22Rv1 (cell line): Measurements from ENCODE around the gene DPP7.
"Not testable (repeated sequence)": the region's sequence is repeated elsewhere in the genome, so short reads cannot be mapped to it uniquely, and the experiment has no call there.

Experiments
- H3K27ac ChIP-seq: fragments of 450-650 bp; 2 replicates; pipeline ENCODE4 v1.5.1; 2017
- CTCF ChIP-seq: fragments of 450-650 bp; IDR thresholded peaks from 2 replicates; pipeline ENCODE4 v1.5.1; 2017; ENCODE audit warnings: mild to moderate bottlenecking
- ZFX ChIP-seq: fragments of 450-650 bp; IDR thresholded peaks from 2 replicates; pipeline ENCODE4 v1.6.1; 2017; ENCODE audit warnings: antibody characterized with exemption, borderline replicate concordance

The DPP7 gene

GRCh38 chr9:137118092-137118603 is 3.6 kb upstream of the DPP7 start:
- H3K27ac ChIP-seq = not testable (repeated sequence)

GRCh38 chr9:137117269-137117731 is 2.8 kb upstream of the DPP7 start:
- TF ChIP-seq CTCF (no peak), ZFX (no peak)
- H3K27ac ChIP-seq = peak overlapping the region; percentile 80; the same call in 1 of the 2 replicates

GRCh38 chr9:137116728-137117127 is 2.2 kb upstream of the DPP7 start:
- no peak for TF ChIP-seq CTCF
- TF ChIP-seq ZFX = no peak
- peak overlapping the region; percentile 80 for H3K27ac ChIP-seq

DNA sequence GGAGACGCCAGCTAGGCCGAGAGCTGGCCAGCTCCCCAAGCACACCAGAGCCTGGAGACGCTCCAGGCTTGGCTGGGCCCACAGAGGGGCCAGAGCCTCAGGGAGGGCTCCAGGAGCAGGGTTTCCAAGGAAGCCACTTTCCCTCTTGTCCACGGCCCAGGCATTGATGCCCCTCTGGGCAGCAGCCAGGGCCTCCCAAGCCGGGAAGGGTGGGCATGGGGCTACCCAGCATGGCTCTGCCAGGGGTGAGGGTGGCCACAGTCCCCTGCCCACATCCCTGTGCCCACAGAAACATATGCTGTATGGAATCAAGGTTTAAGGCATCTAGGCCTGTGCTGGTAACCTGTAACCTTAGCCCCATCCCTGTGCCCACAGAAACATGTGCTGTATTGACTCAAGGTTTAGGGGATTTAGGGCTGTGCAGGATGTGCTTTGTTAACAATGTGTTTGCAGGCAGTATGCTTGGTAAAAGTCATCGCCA is 1.5 kb upstream of the DPP7 start:
- TF ChIP-seq CTCF = no peak
- peak overlapping the region; percentile 80 for H3K27ac ChIP-seq

- peak overlapping the region; percentile 80 for H3K27ac ChIP-seq
- TF ChIP-seq CTCF = no peak
- no peak for TF ChIP-seq ZFX
Observed at GRCh38 chr9:137115394-137116026, 977 bp upstream of the DPP7 start.

DNA sequence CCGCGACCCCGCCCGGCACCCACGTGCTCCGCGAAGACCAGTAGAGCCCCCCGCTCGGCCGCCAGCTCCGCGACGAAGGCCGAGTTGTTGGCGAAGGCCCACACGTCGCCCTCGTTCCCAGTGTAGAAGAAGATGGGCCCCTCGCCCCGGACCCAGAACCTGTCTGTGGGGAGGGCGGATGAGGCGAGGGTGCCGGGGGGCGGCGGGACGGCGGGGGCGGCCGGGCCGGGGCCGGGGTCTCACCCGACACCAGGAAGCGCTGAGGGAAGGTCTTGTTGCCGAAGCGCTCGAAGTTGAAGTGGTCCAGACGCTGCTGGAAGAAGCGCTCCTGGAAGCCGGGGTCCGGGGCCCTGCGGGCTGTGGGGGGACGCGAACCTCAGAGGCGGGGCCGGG is 317 bp downstream of the DPP7 start:
- peak overlapping the region; percentile 80 for H3K27ac ChIP-seq

DNA sequence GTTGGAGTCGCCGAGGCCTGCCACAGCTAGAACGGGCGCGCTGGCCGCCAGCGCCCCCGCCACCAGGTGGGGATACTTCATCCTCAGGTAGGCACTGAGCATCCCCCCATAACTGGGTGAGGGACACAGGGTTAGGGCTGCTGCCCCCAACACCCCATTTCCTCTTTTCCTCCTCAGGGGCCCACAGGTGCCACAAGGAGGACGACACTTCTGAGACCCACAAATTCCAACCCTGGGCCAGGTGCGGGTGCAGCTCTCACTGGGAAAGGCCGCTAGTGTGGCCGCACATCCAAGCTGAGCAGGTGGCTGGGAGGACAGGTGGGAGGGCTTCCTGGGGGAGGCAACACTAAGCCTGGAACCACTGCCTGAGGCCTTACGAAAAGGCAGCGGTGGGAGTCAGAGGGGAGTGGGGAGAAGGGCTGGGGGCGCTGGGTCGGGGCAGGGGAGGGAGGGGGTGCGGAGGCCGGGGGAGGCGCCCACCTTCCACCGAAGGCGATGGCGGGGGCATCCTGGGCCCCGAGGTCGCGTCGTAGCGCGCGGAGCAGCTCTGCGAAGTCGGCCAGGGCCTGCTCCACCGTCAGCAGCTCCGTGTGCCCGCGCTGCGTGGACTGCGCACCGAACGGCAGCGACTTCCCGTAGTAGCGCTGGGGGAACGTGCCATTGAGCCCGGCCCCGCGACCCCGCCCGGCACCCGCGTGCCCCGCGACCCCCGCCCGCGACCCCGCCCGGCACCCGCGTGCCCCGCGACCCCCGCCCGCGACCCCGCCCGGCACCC is 961 bp downstream of the DPP7 start:
- H3K27ac ChIP-seq = peak overlapping the region; percentile 80
- TF ChIP-seq CTCF = no peak
- TF ChIP-seq ZFX = no peak

More for the DNA sequence above, 317 bp downstream of the DPP7 start:
- TF ChIP-seq ZFX = no peak
- no peak for TF ChIP-seq CTCF
